ENCODE data around the gene SOST. TPM values are rescaled to one million over a fixed set of nuclear protein-coding genes. Genes with fewer than 3 reads are reported as not detected.

The SOST gene
- total RNA-seq, 4 donors from 2014 or later: not detected

- TF ChIP-seq POLR2AphosphoS5 (IDR thresholded peaks at IDR 0.05): no peak
- TF ChIP-seq EP300 (IDR thresholded peaks at IDR 0.05; ENCODE audit: low read depth): no peak
- no peak for TF ChIP-seq CTCF (IDR thresholded peaks at IDR 0.05)
- no peak for TF ChIP-seq POLR2A (IDR thresholded peaks at IDR 0.05)
- DNase-seq: no peak
- intact Hi-C loops (cut with DNase I; ENCODE audit: low total_unique reads) (no loop called here), in situ Hi-C loops (cut with MboI; ENCODE audit: low pct_ligation_motif_present in 1 of 4, low pct_unique_long_range_greater_than_20kb in 1 of 4, low sequenced_read_pairs in 3 of 4) (loop anchor here in 3 of 4 donors (5.0 to 10.0 kb wide), 2 partner anchors 38 to 46 kb away; partner anchors contain the start of gene SOST (in 2 of the 3))
- Histone ChIP-seq H3K36me3 (no peaks in the 10 kb centered on the region), H3K27me3 (peaks cover 36% of the 10 kb centered on the region), H3K4me3 (no peak overlapping the region), H3K27ac (no peak overlapping the region), H3K9me3 (no peaks in the 10 kb centered on the region), H3K4me1 (peaks cover 0 to 9% (median 8%) of the 10 kb centered on the region in 4 donors)
- 84 to 90% methylated on average over 3 to 4 of the region's 4 CpGs for WGBS, 2 donors (ENCODE audit: low coverage in 1 of 2)
Measured at GRCh38 chr17:43709210-43709609, 49.4 kb downstream of the SOST start.

GRCh38 chr17:43707184-43707583 lies 51.4 kb downstream of the SOST start:
- DNase-seq: no peak
- TF ChIP-seq CTCF (IDR thresholded peaks at IDR 0.05) (no peak), EP300 (IDR thresholded peaks at IDR 0.05; ENCODE audit: low read depth) (no peak), POLR2A (IDR thresholded peaks at IDR 0.05) (no peak), POLR2AphosphoS5 (IDR thresholded peaks at IDR 0.05) (no peak)
- H3K4me3 ChIP-seq: no peak overlapping the region
- no peaks in the 10 kb centered on the region for H3K36me3 ChIP-seq
- no peaks in the 10 kb centered on the region for H3K9me3 ChIP-seq
- intact Hi-C loops (cut with DNase I; ENCODE audit: low total_unique reads) (no loop called here), in situ Hi-C loops (cut with MboI; ENCODE audit: low pct_ligation_motif_present in 1 of 4, low pct_unique_long_range_greater_than_20kb in 1 of 4, low sequenced_read_pairs in 3 of 4) (loop anchor here in 3 of 4 donors (5.0 to 10.0 kb wide), 2 partner anchors 40 to 48 kb away; partner anchors contain the start of gene SOST (in 2 of the 3))
- WGBS, 2 donors (ENCODE audit: low coverage in 1 of 2): 81 to 100% methylated on average over 1 to 5 of the region's 5 CpGs
- H3K4me1 ChIP-seq: no peaks in the 10 kb centered on the region
- no peak overlapping the region for H3K27ac ChIP-seq
- peaks cover 18% of the 10 kb centered on the region for H3K27me3 ChIP-seq

- intact Hi-C loops (cut with DNase I; ENCODE audit: low total_unique reads) (no loop called here), in situ Hi-C loops (cut with MboI; ENCODE audit: low pct_ligation_motif_present in 1 of 4, low pct_unique_long_range_greater_than_20kb in 1 of 4, low sequenced_read_pairs in 3 of 4) (loop anchor here in 3 of 4 donors (5.0 to 10.0 kb wide), 2 partner anchors 41 to 49 kb away; partner anchors contain the start of gene SOST (in 2 of the 3))
- DNase-seq: no peak
- Histone ChIP-seq H3K27me3 (peaks cover 8% of the 10 kb centered on the region), H3K4me3 (no peak overlapping the region), H3K4me1 (no peaks in the 10 kb centered on the region), H3K9me3 (no peaks in the 10 kb centered on the region), H3K27ac (no peak overlapping the region), H3K36me3 (no peaks in the 10 kb centered on the region)
- 70 to 75% methylated on average over 2 to 5 of the region's 5 CpGs for WGBS, 2 donors (ENCODE audit: low coverage in 1 of 2)
- TF ChIP-seq POLR2AphosphoS5 (IDR thresholded peaks at IDR 0.05) (no peak), POLR2A (IDR thresholded peaks at IDR 0.05) (no peak), CTCF (IDR thresholded peaks at IDR 0.05) (no peak), EP300 (IDR thresholded peaks at IDR 0.05; ENCODE audit: low read depth) (no peak)
Measured at GRCh38 chr17:43706235-43706634, 52.4 kb downstream of the SOST start.

Other genes starting within 250 kb of the SOST start
- gene ETV4, start 212.5 kb downstream of the SOST start, total RNA-seq: 1 to 10 TPM in 1 of 4 donors, under 1 TPM in 1, not detected in 2; 0.41 to 1.3 TPM
- gene MEOX1, start 96.9 kb downstream of the SOST start, total RNA-seq: 1 to 10 TPM in 1 of 4 donors, under 1 TPM in 2, not detected in 1; 0.32 to 4.5 (median 0.96) TPM
- 100 to 1,000 TPM in 1 of 4 donors, 10 to 100 TPM in 3; 52.7 to 145 (median 70.9) TPM for gene DUSP3, start 20.2 kb upstream of the SOST start, total RNA-seq
- gene CFAP97D1, start 21.6 kb upstream of the SOST start, total RNA-seq: not detected
- 10 to 100 TPM in 1 of 4 donors, 1 to 10 TPM in 3; 6.8 to 10.7 (median 7.5) TPM for gene MPP3, start 74.4 kb upstream of the SOST start, total RNA-seq
- gene CD300LG, start 88.4 kb upstream of the SOST start, total RNA-seq: 10 to 100 TPM in 1 of 4 donors, 1 to 10 TPM in 1, under 1 TPM in 1, not detected in 1; 0.55 to 44.5 (median 1.4) TPM
- gene MPP2, start 148.7 kb upstream of the SOST start, total RNA-seq: 1 to 10 TPM; 3.4 to 4.9 (median 4.2) TPM
- gene PPY, start 183.7 kb upstream of the SOST start, total RNA-seq: not detected
- gene PYY, start 195.1 kb upstream of the SOST start, total RNA-seq: 10 to 100 TPM in 3 of 4 donors, not detected in 1; 27.7 to 89.2 (median 52.1) TPM
- gene NAGS, start 245.8 kb upstream of the SOST start, total RNA-seq: 10 to 100 TPM in 2 of 4 donors, 1 to 10 TPM in 2; 3.0 to 46.3 (median 17.7) TPM